Activated naive CD8-positive, alpha-beta T cell treated with anti-CD3 and anti-CD28 coated beads, Interleukin-2, amount 50 U/mL, for 24 hours (primary cell): Measurements from ENCODE around the gene SDK2.

Experiments used
- ATAC-seq: fragments of 150-1000 bp; cut with Tn5 transposase; one replicate; pipeline ENCODE4 v1.10.0; 2021
- DNase-seq: peaks from one replicate; pipeline ENCODE4 v3.0.0; 2021
- H3K27ac Mint-ChIP-seq: one replicate; pipeline ENCODE4 v1.8.0; 2021; ENCODE audit warnings: mild to moderate bottlenecking, mixed read lengths
- H3K27me3 Mint-ChIP-seq: one replicate; pipeline ENCODE4 v1.8.0; 2021; ENCODE audit warnings: mixed read lengths
- H3K36me3 Mint-ChIP-seq: one replicate; pipeline ENCODE4 v1.8.0; 2021; ENCODE audit warnings: low read depth, mixed read lengths
- H3K4me1 Mint-ChIP-seq: one replicate; pipeline ENCODE4 v1.8.0; 2021; ENCODE audit warnings: mixed read lengths
- H3K4me3 Mint-ChIP-seq: one replicate; pipeline ENCODE4 v1.8.0; 2021; ENCODE audit warnings: mild to moderate bottlenecking, moderate library complexity, mixed read lengths
- H3K9me3 Mint-ChIP-seq: one replicate; pipeline ENCODE4 v1.8.0; 2021; ENCODE audit warnings: mixed read lengths

Gene SDK2

GRCh38 chr17:73646409-73647300 is 2.4 kb upstream of the SDK2 start:
- Mint-ChIP-seq H3K9me3 (no peaks in the 10 kb centered on the region), H3K27me3 (peaks cover 7% of the 10 kb centered on the region), H3K36me3 (no peaks in the 10 kb centered on the region), H3K4me1 (peaks cover 18% of the 10 kb centered on the region), H3K27ac (no peak overlapping the region), H3K4me3 (peak overlapping the region; percentile 32)
- ATAC-seq (peak; percentile 30), DNase-seq (no peak)

DNA sequence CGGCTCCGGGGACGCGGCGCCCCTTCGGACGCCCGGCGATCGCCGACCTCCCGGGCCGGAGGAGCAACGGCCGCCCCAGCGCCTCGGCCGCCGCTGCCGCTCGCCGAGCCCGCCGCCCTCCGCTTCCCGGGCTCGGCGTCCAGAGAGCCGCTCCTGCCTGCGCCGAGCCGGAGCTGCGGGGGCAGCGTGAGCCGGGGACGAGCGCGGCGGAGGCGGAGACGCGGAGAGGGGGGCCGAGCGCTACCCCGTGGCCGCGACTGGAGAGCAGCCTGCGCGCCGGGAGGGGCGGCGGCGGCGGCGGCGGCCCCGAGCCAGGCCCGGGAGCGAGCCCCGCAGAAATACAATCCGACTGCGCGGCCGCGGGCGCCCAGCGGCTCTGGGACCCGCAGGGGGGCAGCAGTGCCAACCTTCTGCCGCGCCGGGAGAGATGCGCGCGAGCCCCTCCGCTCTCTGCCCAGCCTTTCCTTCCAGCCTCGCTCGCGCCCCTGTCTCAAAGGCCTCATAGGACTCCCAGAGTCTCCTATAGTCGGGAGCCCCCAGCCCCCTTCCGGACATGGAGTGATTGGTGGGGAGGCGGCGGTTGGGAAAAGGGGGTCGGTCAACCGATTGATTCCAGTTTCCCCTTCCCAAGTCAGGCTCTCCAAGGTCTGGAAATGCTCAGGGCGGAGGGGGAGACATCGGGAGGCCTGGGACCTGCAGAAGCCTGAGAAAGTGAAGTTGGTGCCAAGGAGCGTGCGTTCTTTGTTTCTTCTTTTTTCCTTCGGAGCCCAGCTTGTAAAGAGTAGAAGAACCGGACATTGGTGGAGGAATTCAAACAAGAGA is 1.0 kb upstream of the SDK2 start:
- Mint-ChIP-seq H3K27ac (no peak overlapping the region), H3K4me3 (peak overlapping the region; percentile 43), H3K27me3 (peaks cover 7% of the 10 kb centered on the region), H3K36me3 (no peaks in the 10 kb centered on the region), H3K4me1 (peaks cover 22% of the 10 kb centered on the region), H3K9me3 (no peaks in the 10 kb centered on the region)
- ATAC-seq (peak; percentile 48), DNase-seq (peak; percentile 52)

- Mint-ChIP-seq H3K27me3 (peaks cover 7% of the 10 kb centered on the region), H3K9me3 (no peaks in the 10 kb centered on the region), H3K4me3 (peak overlapping the region; percentile 77), H3K4me1 (peaks cover 22% of the 10 kb centered on the region), H3K36me3 (no peaks in the 10 kb centered on the region), H3K27ac (peak overlapping the region; percentile 56)
- DNase-seq (no peak), ATAC-seq (no peak)
Observed at GRCh38 chr17:73643852-73644144, 447 bp downstream of the SDK2 start.

- ATAC-seq (peak; percentile 27), DNase-seq (peak; percentile 30)
- H3K4me3 Mint-ChIP-seq: peak overlapping the region; percentile 77
- H3K27me3 Mint-ChIP-seq: peaks cover 7% of the 10 kb centered on the region
- H3K4me1 Mint-ChIP-seq: peaks cover 22% of the 10 kb centered on the region
- H3K9me3 Mint-ChIP-seq: no peaks in the 10 kb centered on the region
- no peak overlapping the region for H3K27ac Mint-ChIP-seq
- H3K36me3 Mint-ChIP-seq: no peaks in the 10 kb centered on the region
Observed at GRCh38 chr17:73643001-73643851, 1.0 kb downstream of the SDK2 start.

GRCh38 chr17:73642659-73643000 is 1.6 kb downstream of the SDK2 start:
- H3K27me3 Mint-ChIP-seq: peaks cover 7% of the 10 kb centered on the region
- DNase-seq: no peak
- no peak for ATAC-seq
- H3K4me3 Mint-ChIP-seq: peak overlapping the region; percentile 63
- H3K4me1 Mint-ChIP-seq: peaks cover 22% of the 10 kb centered on the region
- no peaks in the 10 kb centered on the region for H3K36me3 Mint-ChIP-seq
- no peak overlapping the region for H3K27ac Mint-ChIP-seq
- H3K9me3 Mint-ChIP-seq: no peaks in the 10 kb centered on the region

GRCh38 chr17:73641826-73642600 is 2.2 kb downstream of the SDK2 start:
- H3K27me3 Mint-ChIP-seq: peaks cover 4% of the 10 kb centered on the region
- no peaks in the 10 kb centered on the region for H3K9me3 Mint-ChIP-seq
- no peak overlapping the region for H3K4me3 Mint-ChIP-seq
- H3K27ac Mint-ChIP-seq: no peak overlapping the region
- peaks cover 22% of the 10 kb centered on the region for H3K4me1 Mint-ChIP-seq
- no peak for DNase-seq
- ATAC-seq: no peak
- no peaks in the 10 kb centered on the region for H3K36me3 Mint-ChIP-seq

DNA sequence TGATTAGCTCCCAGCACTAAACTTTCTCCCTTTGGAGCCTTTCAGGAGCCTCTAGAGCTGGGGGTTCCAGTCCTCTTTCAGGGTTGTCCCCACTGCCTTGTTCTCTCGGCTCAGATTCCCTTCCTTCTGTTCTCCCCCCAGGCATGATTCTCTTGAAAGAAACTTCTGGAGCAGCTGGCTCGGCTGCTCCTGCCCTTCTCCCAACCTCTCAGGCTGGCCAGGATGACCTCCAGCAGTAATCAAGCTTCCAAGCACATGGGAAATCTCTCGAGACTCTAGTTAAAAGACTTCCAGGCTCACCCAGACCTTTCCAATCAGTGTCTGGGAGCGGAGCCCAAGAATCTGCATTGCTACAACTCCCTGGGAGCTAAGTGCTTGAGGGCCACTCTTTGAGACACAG is 3.6 kb downstream of the SDK2 start:
- Mint-ChIP-seq H3K27ac (no peak overlapping the region), H3K4me3 (no peak overlapping the region), H3K4me1 (peaks cover 16% of the 10 kb centered on the region), H3K36me3 (no peaks in the 10 kb centered on the region), H3K9me3 (no peaks in the 10 kb centered on the region), H3K27me3 (peaks cover 2% of the 10 kb centered on the region)
- DNase-seq (no peak), ATAC-seq (no peak)

GRCh38 chr17:73639932-73640331 is 4.3 kb downstream of the SDK2 start:
- ATAC-seq (no peak), DNase-seq (no peak)
- Mint-ChIP-seq H3K9me3 (no peaks in the 10 kb centered on the region), H3K36me3 (no peaks in the 10 kb centered on the region), H3K4me3 (no peak overlapping the region), H3K27ac (no peak overlapping the region), H3K4me1 (peaks cover 16% of the 10 kb centered on the region), H3K27me3 (peaks cover 2% of the 10 kb centered on the region)

- no peak overlapping the region for H3K27ac Mint-ChIP-seq
- no peak for ATAC-seq
Observed at GRCh38 chr17:73639322-73639721, 4.9 kb downstream of the SDK2 start.

GRCh38 chr17:73638556-73638955 is 5.7 kb downstream of the SDK2 start:
- ATAC-seq: no peak
- Mint-ChIP-seq H3K27me3 (no peaks in the 10 kb centered on the region), H3K4me1 (peaks cover 13% of the 10 kb centered on the region), H3K9me3 (no peaks in the 10 kb centered on the region), H3K4me3 (no peak overlapping the region), H3K27ac (no peak overlapping the region), H3K36me3 (no peaks in the 10 kb centered on the region)
- no peak for DNase-seq

More at GRCh38 chr17:73639322-73639721, 4.9 kb downstream of the SDK2 start:
- DNase-seq: no peak
- H3K27me3 Mint-ChIP-seq: peaks cover 2% of the 10 kb centered on the region
- H3K9me3 Mint-ChIP-seq: no peaks in the 10 kb centered on the region
- no peaks in the 10 kb centered on the region for H3K36me3 Mint-ChIP-seq
- H3K4me3 Mint-ChIP-seq: no peak overlapping the region
- H3K4me1 Mint-ChIP-seq: peaks cover 16% of the 10 kb centered on the region

DNA sequence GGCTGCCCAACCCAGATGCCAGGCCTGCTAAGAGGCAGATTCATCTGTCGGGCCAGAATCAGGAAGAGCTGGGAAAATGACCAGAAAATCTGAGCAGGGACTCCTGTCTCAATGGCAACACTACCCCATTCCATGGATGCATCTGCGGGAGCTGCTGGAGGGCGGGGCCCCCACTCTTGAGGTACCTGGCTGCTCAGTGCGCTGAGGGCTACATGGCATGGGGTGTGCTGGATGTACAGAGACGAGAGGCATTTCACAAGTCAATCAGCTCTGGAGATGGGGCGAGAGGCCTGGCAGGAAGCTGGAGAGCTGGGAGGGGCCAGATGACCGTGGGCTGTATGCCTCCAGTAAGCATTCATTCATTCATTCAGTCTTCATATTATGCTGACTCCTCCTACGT is 6.4 kb downstream of the SDK2 start:
- Mint-ChIP-seq H3K4me1 (peaks cover 11% of the 10 kb centered on the region), H3K27me3 (no peaks in the 10 kb centered on the region), H3K27ac (no peak overlapping the region), H3K9me3 (no peaks in the 10 kb centered on the region), H3K4me3 (no peak overlapping the region), H3K36me3 (no peaks in the 10 kb centered on the region)
- ATAC-seq: no peak
- DNase-seq: no peak

DNA sequence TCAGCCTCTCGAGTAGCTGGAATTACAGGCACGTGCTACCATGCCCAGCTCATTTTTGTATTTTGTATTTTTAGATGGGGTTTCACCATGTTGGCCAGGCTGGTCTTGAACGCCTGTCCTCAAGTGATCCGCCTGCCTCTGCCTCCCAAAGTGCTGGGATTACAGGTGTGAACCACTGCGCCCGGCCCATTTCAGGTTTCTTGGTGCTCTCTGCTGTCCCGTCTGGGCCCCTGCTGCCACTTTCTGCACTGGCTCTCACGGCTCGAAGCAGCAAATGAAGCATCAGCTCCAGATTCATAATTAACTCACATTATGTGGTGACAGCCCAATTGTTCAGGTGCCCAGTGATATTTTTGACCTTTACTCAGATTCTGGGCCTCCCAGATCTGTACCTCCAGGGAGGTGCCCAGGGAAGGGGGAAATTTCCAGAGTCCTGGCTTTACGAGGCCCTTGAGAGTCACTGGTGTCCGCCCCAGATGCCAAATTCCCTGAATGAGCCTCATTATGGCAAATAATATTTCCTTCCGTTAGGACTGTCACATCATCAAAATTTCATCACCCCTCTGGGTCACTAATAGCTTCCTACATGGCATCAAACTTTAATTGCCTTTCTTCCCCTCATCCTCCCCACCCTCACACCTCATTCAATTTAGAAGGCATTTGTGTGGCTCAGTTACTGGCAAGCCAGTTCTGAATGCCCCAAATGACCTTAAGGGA is 9.0 kb downstream of the SDK2 start:
- Mint-ChIP-seq H3K36me3 (no peaks in the 10 kb centered on the region), H3K27ac (no peak overlapping the region), H3K27me3 (no peaks in the 10 kb centered on the region), H3K4me1 (peaks cover 3% of the 10 kb centered on the region), H3K4me3 (no peak overlapping the region), H3K9me3 (no peaks in the 10 kb centered on the region)
- no peak for DNase-seq
- ATAC-seq: no peak

DNA sequence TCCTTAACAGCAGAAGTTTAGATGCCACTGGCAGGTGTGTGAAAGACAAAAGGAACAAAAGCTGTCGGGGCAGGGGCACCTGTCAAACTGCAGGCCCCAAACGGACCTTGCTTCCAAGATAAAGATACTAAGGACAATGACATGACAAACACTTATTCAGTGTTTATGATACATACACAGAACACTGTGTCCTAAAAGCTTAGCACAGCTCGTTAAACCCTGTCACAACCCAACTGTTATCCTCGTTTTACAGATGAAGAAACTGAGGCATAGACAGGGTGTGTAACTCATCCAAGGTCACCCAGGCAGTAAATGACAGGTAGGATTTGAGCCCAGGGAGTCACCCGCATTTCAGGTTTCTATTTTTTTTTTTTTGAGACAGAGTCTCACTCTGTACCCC is 9.6 kb downstream of the SDK2 start:
- no peak for ATAC-seq
- no peak overlapping the region for H3K27ac Mint-ChIP-seq

More for the DNA sequence above, 9.6 kb downstream of the SDK2 start:
- Mint-ChIP-seq H3K9me3 (no peaks in the 10 kb centered on the region), H3K36me3 (no peaks in the 10 kb centered on the region), H3K27me3 (no peaks in the 10 kb centered on the region), H3K4me1 (peaks cover 3% of the 10 kb centered on the region), H3K4me3 (no peak overlapping the region)
- no peak for DNase-seq
